GM18909 (cell line): ENCODE measurements around the gene STUM.

Source experiments
- ATAC-seq: cut with Tn5 transposase; IDR thresholded peaks from one replicate; pipeline ENCODE4 v1.9.1; 2021; ENCODE audit warnings: mild to moderate bottlenecking; ENCODE audit not compliant: unreplicated experiment, poor library complexity

Gene STUM

GRCh38 chr1:226557424-226557823, 8.9 kb downstream of the STUM start:
- no peak for ATAC-seq

- ATAC-seq = no peak
These were observed 9.6 kb downstream of the STUM start for GRCh38 chr1:226558036-226558650.

GRCh38 chr1:226560243-226560642, 11.7 kb downstream of the STUM start:
- ATAC-seq = no peak

- no peak for ATAC-seq
These were observed 14.4 kb downstream of the STUM start for GRCh38 chr1:226562989-226563388.

- ATAC-seq = no peak
These were observed 15.1 kb downstream of the STUM start for GRCh38 chr1:226563666-226564065.

- ATAC-seq = no peak
These were observed 16.9 kb downstream of the STUM start for GRCh38 chr1:226565476-226565875.

GRCh38 chr1:226566234-226566633, 17.7 kb downstream of the STUM start:
- no peak for ATAC-seq

- no peak for ATAC-seq
These were observed 18.2 kb downstream of the STUM start for GRCh38 chr1:226566760-226567159.

GRCh38 chr1:226568077-226568831, 19.7 kb downstream of the STUM start:
- ATAC-seq = no peak

- no peak for ATAC-seq
These were observed 20.6 kb downstream of the STUM start for GRCh38 chr1:226568975-226569741.

- no peak for ATAC-seq
These were observed 21.4 kb downstream of the STUM start for GRCh38 chr1:226569879-226570547.

GRCh38 chr1:226571893-226572292, 23.3 kb downstream of the STUM start:
- ATAC-seq = no peak

- no peak for ATAC-seq
These were observed 23.8 kb downstream of the STUM start for GRCh38 chr1:226572325-226572726.

GRCh38 chr1:226574044-226574443, 25.5 kb downstream of the STUM start:
- ATAC-seq = no peak

- ATAC-seq = no peak
These were observed 26.2 kb downstream of the STUM start for GRCh38 chr1:226574591-226575435.

- no peak for ATAC-seq
These were observed 26.8 kb downstream of the STUM start for GRCh38 chr1:226575436-226575720.

- no peak for ATAC-seq
These were observed 27.3 kb downstream of the STUM start for GRCh38 chr1:226575739-226576378.

- ATAC-seq = no peak
These were observed 28.0 kb downstream of the STUM start for GRCh38 chr1:226576601-226577000.

- ATAC-seq = no peak
These were observed 29.0 kb downstream of the STUM start for GRCh38 chr1:226577401-226578180.
